ENCODE results near the gene SDF2L1.

GRCh38 chr22:21688341-21688705 is 46.2 kb downstream of the SDF2L1 start:
- TF ChIP-seq CTCF (IDR thresholded peaks at IDR 0.05) (no peak), POLR2AphosphoS5 (IDR thresholded peaks at IDR 0.05) (no peak)

All from prostate gland (tissue), 2 donors.